WI38 (cell line): ENCODE measurements around the gene ARL6IP4.

Source experiments
- H3K4me3 ChIP-seq: 2 replicates; pipeline ENCODE4 v1.5.1; 2011; ENCODE audit warnings: low read depth, mild to moderate bottlenecking, control low read depth, low read length
- TF ChIP-seq, protein P1 (sequence below): IDR thresholded peaks from 2 replicates; pipeline ENCODE4 v1.5.1; 2012; ENCODE audit warnings: low read depth, mild to moderate bottlenecking, control low read depth, low read length

The ARL6IP4 gene

DNA sequence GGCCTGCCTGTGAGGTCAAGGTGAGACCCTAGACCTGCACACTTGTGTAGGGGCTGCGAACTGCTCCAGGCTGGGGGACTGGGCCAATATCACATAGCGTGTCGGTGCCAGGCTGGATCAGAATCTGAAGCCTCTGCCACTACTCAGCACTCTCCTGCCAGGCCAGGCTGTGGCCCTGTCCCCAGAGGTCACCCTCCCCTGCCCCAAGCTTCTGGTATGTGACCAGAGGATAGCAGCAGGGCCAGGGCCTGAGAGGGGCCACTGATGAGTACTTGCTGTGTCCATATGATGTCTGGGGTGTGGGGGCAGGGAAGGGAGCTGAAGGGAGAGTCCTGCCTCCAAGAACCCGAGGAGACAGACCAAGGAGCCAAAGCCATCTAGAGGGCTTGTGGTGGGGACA is 17.8 kb downstream of the ARL6IP4 start:
- H3K4me3 ChIP-seq = no peak overlapping the region
- TF ChIP-seq, protein P1, sequence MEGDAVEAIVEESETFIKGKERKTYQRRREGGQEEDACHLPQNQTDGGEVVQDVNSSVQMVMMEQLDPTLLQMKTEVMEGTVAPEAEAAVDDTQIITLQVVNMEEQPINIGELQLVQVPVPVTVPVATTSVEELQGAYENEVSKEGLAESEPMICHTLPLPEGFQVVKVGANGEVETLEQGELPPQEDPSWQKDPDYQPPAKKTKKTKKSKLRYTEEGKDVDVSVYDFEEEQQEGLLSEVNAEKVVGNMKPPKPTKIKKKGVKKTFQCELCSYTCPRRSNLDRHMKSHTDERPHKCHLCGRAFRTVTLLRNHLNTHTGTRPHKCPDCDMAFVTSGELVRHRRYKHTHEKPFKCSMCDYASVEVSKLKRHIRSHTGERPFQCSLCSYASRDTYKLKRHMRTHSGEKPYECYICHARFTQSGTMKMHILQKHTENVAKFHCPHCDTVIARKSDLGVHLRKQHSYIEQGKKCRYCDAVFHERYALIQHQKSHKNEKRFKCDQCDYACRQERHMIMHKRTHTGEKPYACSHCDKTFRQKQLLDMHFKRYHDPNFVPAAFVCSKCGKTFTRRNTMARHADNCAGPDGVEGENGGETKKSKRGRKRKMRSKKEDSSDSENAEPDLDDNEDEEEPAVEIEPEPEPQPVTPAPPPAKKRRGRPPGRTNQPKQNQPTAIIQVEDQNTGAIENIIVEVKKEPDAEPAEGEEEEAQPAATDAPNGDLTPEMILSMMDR = no peak

DNA sequence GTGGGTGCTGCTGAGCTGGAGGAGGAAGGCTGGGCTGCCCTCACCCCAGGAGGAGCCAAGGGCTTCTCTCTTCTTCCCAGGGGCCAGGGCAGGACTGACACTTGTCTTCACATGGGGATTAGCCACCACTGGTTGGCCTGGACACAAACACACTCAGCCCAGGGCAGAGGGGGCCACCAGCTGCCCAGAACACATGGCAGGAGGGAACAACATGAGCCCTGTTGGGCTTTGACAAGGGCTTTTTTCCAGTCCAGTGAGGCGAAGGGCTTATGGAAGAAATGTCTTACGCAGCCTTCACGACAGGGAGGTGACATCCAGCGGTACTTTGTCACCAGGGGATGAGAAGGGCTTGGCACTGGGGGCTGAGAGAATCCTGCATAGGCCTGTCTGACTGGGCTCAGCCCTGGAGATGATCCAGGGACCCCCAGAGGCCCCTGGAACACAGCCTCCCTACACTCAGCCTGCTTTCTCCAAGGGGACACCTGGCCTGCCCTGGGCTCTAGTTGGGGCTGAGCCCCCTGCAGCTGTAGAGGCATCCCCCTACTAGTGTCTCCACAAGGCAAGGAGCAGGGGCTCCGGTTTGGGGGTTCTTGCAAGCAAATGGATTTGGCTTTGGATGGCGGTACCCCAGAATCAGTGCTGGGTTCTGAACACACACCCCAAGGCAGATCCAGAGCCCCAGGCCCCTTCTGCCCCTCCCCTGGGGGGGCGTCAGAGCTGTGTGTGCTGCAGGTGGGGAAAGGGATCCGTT is 18.9 kb downstream of the ARL6IP4 start:
- TF ChIP-seq, protein P1 = no peak
- H3K4me3 ChIP-seq = no peak overlapping the region

DNA sequence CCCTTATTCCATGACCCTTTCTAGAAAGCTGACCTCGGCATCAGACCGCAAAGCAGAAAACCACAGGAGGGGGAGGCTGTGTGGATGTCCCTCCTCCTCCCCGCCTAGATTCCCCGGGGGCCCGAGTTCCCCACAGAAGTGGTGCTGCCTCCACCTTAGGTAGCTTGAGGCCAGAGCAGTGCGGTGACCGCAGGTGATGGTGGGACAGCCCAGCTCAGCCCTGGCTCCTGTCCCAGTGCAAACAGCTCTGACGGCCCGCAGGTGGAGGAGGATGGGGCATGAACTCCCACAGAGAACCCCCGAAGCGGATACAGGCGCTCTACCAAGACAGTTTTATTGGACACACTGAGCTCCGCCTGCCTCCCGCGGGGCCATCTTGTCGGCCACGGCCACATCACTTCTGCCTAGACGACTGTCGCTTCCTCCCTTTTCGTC is 19.5 kb downstream of the ARL6IP4 start:
- H3K4me3 ChIP-seq = no peak overlapping the region
- TF ChIP-seq, protein P1 = no peak

DNA sequence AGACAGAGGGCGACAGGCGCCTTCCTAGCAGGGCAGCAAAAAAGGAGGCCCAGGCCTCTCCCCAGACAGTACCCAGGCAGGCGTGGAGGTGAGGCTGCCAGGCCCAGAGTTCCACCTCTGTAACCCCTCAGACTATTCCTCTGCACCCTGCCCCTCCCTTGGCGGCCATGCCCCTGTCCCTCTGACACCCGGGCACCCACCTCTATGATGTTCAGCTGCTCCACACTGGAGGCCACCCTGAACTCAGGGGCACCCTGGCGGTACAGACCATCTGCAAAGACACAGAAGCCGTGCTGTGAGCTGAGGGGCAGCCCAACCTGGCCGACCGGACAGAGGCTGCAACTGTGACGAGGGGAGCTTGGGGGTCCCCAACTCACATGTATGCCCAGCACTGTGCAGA is 20.1 kb downstream of the ARL6IP4 start:
- no peak overlapping the region for H3K4me3 ChIP-seq
- TF ChIP-seq, protein P1 = no peak

- no peak overlapping the region for H3K4me3 ChIP-seq
- TF ChIP-seq, protein P1 = no peak
Observed at GRCh38 chr12:123001464-123001863, 21.0 kb downstream of the ARL6IP4 start.

GRCh38 chr12:123003257-123003656 is 22.8 kb downstream of the ARL6IP4 start:
- TF ChIP-seq, protein P1 = no peak
- no peak overlapping the region for H3K4me3 ChIP-seq

DNA sequence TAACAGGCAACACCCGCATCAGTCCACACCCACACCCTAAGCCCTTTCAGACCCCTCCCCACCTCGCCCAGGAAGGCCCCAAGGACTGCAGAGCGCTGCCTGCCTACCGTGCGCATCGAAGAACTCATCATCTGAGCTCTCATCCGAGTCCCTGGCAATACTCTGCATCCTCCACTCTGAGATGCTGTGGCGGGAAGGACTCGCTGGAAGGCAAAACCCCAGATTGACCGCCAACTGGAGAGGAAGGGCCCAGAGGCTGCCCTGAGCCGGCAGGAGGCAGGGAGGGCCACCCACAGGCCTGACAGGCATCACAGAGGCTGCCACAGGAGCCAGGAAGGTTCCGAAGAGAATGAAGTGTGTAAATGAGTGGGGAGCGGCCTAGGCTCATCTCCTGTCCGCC is 23.8 kb downstream of the ARL6IP4 start:
- TF ChIP-seq, protein P1 = no peak

More for the DNA sequence above, 23.8 kb downstream of the ARL6IP4 start:
- no peak overlapping the region for H3K4me3 ChIP-seq
